ENCODE results near the gene CTR9.

- TF ChIP-seq POLR2A (IDR thresholded peaks at IDR 0.05; ENCODE audit: low read depth, low read length) (no peak), POLR2AphosphoS5 (IDR thresholded peaks at IDR 0.05; ENCODE audit: low read depth, low read length) (no peak), PAX5 (IDR thresholded peaks at IDR 0.05; ENCODE audit: insufficient read depth, low read length, severe bottlenecking) (no peak)
Observed at GRCh38 chr11:10744206-10744605, 6.8 kb upstream of the CTR9 start.
